Measurements from ENCODE around the gene ADCY10. TPM values are rescaled to one million over a fixed set of nuclear protein-coding genes. Genes with fewer than 3 reads are reported as not detected.

Gene ADCY10, protein sequence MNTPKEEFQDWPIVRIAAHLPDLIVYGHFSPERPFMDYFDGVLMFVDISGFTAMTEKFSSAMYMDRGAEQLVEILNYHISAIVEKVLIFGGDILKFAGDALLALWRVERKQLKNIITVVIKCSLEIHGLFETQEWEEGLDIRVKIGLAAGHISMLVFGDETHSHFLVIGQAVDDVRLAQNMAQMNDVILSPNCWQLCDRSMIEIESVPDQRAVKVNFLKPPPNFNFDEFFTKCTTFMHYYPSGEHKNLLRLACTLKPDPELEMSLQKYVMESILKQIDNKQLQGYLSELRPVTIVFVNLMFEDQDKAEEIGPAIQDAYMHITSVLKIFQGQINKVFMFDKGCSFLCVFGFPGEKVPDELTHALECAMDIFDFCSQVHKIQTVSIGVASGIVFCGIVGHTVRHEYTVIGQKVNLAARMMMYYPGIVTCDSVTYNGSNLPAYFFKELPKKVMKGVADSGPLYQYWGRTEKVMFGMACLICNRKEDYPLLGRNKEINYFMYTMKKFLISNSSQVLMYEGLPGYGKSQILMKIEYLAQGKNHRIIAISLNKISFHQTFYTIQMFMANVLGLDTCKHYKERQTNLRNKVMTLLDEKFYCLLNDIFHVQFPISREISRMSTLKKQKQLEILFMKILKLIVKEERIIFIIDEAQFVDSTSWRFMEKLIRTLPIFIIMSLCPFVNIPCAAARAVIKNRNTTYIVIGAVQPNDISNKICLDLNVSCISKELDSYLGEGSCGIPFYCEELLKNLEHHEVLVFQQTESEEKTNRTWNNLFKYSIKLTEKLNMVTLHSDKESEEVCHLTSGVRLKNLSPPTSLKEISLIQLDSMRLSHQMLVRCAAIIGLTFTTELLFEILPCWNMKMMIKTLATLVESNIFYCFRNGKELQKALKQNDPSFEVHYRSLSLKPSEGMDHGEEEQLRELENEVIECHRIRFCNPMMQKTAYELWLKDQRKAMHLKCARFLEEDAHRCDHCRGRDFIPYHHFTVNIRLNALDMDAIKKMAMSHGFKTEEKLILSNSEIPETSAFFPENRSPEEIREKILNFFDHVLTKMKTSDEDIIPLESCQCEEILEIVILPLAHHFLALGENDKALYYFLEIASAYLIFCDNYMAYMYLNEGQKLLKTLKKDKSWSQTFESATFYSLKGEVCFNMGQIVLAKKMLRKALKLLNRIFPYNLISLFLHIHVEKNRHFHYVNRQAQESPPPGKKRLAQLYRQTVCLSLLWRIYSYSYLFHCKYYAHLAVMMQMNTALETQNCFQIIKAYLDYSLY (N-terminal part only)
- not detected for polyA plus RNA-seq (2012; ENCODE audit: missing spikeins)

- DNase-seq (ENCODE audit: insufficient read length) = no peak
- TF ChIP-seq POLR2A (IDR thresholded peaks at IDR 0.05; ENCODE audit: low read depth, low read length) (no peak), POLR2AphosphoS5 (IDR thresholded peaks at IDR 0.05; ENCODE audit: low read depth, low read length) (no peak), TAF1 (IDR thresholded peaks at IDR 0.05; ENCODE audit: borderline replicate concordance, low read depth, low read length) (no peak)
- no peak for FAIRE-seq
These were observed at the start of gene ADCY10 for GRCh38 chr1:167913895-167914496. Gene ADCY10, minus strand, starts transcription at chr1:167914134. Its CDS starts 8,994 bp downstream, at chr1:167905140.

- DNase-seq (ENCODE audit: insufficient read length) (no peak), FAIRE-seq (no peak)
- TF ChIP-seq POLR2AphosphoS5 (IDR thresholded peaks at IDR 0.05; ENCODE audit: low read depth, low read length) (no peak), POLR2A (IDR thresholded peaks at IDR 0.05; ENCODE audit: low read depth, low read length) (no peak), TAF1 (IDR thresholded peaks at IDR 0.05; ENCODE audit: borderline replicate concordance, low read depth, low read length) (no peak)
These were observed 43.8 kb upstream of the ADCY10 start for GRCh38 chr1:167957710-167958109.

GRCh38 chr1:167955915-167956314, 42.0 kb upstream of the ADCY10 start:
- DNase-seq (ENCODE audit: insufficient read length) = no peak
- FAIRE-seq = no peak
- TF ChIP-seq POLR2A (IDR thresholded peaks at IDR 0.05; ENCODE audit: low read depth, low read length) = no peak
- TF ChIP-seq TAF1 (IDR thresholded peaks at IDR 0.05; ENCODE audit: borderline replicate concordance, low read depth, low read length) = no peak
- no peak for TF ChIP-seq POLR2AphosphoS5 (IDR thresholded peaks at IDR 0.05; ENCODE audit: low read depth, low read length)

DNA sequence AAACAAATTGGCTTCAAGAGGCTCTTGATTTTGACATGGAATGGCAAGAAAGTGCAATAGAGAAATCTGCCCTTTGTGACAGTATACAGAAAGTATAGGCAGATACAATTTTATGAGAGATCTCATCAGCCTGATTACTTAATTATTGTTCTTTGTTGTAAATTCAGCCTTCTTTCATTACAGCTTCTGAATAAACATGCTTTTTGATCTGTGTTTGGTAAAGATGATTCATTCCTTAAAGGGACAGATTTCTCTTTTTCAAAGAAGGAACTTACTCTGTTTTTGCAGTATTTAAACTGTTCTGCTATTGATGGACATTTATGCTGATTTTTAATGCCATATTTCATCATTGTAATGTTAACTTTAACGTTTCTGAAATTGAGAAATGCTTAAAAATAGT, 36.6 kb upstream of the ADCY10 start:
- DNase-seq (ENCODE audit: insufficient read length) (no peak), FAIRE-seq (no peak)
- no peak for TF ChIP-seq POLR2A (IDR thresholded peaks at IDR 0.05; ENCODE audit: low read depth, low read length)
- no peak for TF ChIP-seq TAF1 (IDR thresholded peaks at IDR 0.05; ENCODE audit: borderline replicate concordance, low read depth, low read length)
- no peak for TF ChIP-seq POLR2AphosphoS5 (IDR thresholded peaks at IDR 0.05; ENCODE audit: low read depth, low read length)

DNA sequence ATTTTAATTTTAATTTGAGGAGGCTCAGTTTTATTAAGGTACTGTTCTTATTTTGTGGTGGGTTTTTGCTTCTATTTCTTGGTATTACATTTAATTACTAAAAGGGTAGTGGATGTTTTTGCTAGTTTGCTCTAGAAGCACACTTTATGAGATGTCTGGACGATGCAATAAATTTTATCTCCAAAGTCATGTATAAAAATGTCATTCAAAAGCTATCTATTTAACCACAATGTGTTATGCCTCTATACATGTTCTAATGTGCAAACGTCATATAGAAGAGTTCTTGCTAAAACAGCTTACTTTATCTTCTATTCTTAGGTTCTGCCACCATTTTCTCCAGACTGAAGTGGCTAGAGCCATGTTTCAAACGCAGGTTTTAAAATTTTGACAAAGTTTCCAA, 35.9 kb upstream of the ADCY10 start:
- DNase-seq (ENCODE audit: insufficient read length) = no peak
- no peak for FAIRE-seq
- TF ChIP-seq POLR2AphosphoS5 (IDR thresholded peaks at IDR 0.05; ENCODE audit: low read depth, low read length) = no peak
- no peak for TF ChIP-seq POLR2A (IDR thresholded peaks at IDR 0.05; ENCODE audit: low read depth, low read length)
- no peak for TF ChIP-seq TAF1 (IDR thresholded peaks at IDR 0.05; ENCODE audit: borderline replicate concordance, low read depth, low read length)

- DNase-seq (ENCODE audit: insufficient read length) = no peak
- no peak for FAIRE-seq
- TF ChIP-seq POLR2A (IDR thresholded peaks at IDR 0.05; ENCODE audit: low read depth, low read length) = no peak
- TF ChIP-seq TAF1 (IDR thresholded peaks at IDR 0.05; ENCODE audit: borderline replicate concordance, low read depth, low read length) = no peak
- TF ChIP-seq POLR2AphosphoS5 (IDR thresholded peaks at IDR 0.05; ENCODE audit: low read depth, low read length) = no peak
These were observed 33.8 kb upstream of the ADCY10 start for GRCh38 chr1:167947733-167948132.

- DNase-seq (ENCODE audit: insufficient read length) = no peak
- no peak for FAIRE-seq
- no peak for TF ChIP-seq POLR2A (IDR thresholded peaks at IDR 0.05; ENCODE audit: low read depth, low read length)
- no peak for TF ChIP-seq TAF1 (IDR thresholded peaks at IDR 0.05; ENCODE audit: borderline replicate concordance, low read depth, low read length)
These were observed 29.6 kb upstream of the ADCY10 start for GRCh38 chr1:167943541-167943940.

DNA sequence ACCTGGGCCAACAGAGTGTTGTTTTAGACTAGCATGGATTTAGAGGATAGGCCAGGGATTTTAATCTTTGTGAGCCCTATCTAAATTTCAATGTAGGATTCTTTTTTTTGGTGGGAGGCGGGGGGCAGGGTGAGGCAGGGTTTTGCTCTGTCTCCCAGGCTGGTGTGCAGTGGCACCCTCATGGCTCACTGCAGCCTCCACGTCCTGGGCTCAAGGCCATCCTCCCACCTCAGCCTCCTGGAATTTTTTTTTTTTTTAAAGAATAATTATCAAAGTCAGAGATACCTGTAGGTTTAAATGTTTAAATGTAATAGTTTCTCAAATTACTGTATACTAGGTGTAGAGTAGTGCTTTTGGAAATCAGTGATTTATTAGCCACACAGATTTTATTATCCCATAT, 26.3 kb upstream of the ADCY10 start:
- TF ChIP-seq POLR2A (IDR thresholded peaks at IDR 0.05; ENCODE audit: low read depth, low read length) (no peak), TAF1 (IDR thresholded peaks at IDR 0.05; ENCODE audit: borderline replicate concordance, low read depth, low read length) (no peak), POLR2AphosphoS5 (IDR thresholded peaks at IDR 0.05; ENCODE audit: low read depth, low read length) (no peak)
- no peak for FAIRE-seq
- no peak for DNase-seq (ENCODE audit: insufficient read length)

DNA sequence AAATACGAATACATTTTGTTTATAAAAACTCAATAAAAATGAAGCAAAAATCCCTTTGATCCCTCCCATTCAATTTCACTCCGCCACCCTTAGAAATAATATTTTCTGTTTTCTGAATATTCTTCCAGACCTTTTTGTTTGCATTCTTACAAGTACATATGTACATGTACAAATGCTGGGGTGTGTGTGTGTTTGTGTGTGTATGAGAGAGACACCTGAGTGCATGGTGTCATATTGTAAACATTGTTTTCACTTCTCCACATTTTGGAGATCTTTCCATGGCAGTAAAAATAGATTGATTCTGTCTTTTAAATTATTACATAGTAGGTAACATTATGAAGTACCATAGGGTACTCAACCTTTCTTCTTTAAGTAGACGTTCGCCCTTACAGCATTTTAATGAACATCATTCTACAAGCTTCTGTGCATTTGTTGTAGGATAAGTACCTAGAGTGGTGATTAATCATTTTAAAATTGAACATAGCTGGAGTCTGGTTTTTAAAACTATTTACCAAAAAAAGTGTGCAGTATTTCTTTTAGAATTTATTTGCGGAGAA, 24.2 kb upstream of the ADCY10 start:
- no peak for DNase-seq (ENCODE audit: insufficient read length)
- no peak for TF ChIP-seq POLR2AphosphoS5 (IDR thresholded peaks at IDR 0.05; ENCODE audit: low read depth, low read length)
- no peak for FAIRE-seq

GRCh38 chr1:167937709-167938010, 23.7 kb upstream of the ADCY10 start:
- FAIRE-seq = no peak
- TF ChIP-seq POLR2A (IDR thresholded peaks at IDR 0.05; ENCODE audit: low read depth, low read length) (no peak), POLR2AphosphoS5 (IDR thresholded peaks at IDR 0.05; ENCODE audit: low read depth, low read length) (no peak), TAF1 (IDR thresholded peaks at IDR 0.05; ENCODE audit: borderline replicate concordance, low read depth, low read length) (no peak)
- DNase-seq (ENCODE audit: insufficient read length) = no peak
